Calu3 (cell line): ENCODE results near the gene GUCY1A2. TPM values are rescaled to one million over a fixed set of nuclear protein-coding genes. Genes with fewer than 3 reads are reported as not detected.

Source experiments
- BruUV-seq: library from RNA; stranded (reverse); fragments of 400-500 nt; replicated peaks from 2 replicates; lab custom pipeline; 2021; lab: Mats Ljungman, UMichigan
- CTCF ChIA-PET: fragments of 300-600 bp; sonication (Branson Sonifier 250); formaldehyde crosslinking; loops from one replicate; lab custom pipeline; 2022; ENCODE audit warnings: antibody characterized with exemption; lab: Charles Lee
- DNase-seq: peaks from one replicate; pipeline ENCODE4 v3.0.0; 2022
- H3K27ac Mint-ChIP-seq: one replicate; pipeline ENCODE4 v1.8.0; 2022; ENCODE audit warnings: mixed read lengths; ENCODE audit not compliant: unreplicated experiment
- H3K27me3 Mint-ChIP-seq: one replicate; pipeline ENCODE4 v1.8.0; 2022; ENCODE audit warnings: mixed read lengths; ENCODE audit not compliant: unreplicated experiment
- H3K36me3 Mint-ChIP-seq: one replicate; pipeline ENCODE4 v1.8.0; 2022; ENCODE audit warnings: mild to moderate bottlenecking, moderate library complexity, mixed read lengths; ENCODE audit not compliant: insufficient read depth, unreplicated experiment
- H3K4me1 Mint-ChIP-seq: one replicate; pipeline ENCODE4 v1.8.0; 2022; ENCODE audit warnings: mild to moderate bottlenecking, low read depth, mixed read lengths; ENCODE audit not compliant: unreplicated experiment
- H3K4me3 Mint-ChIP-seq: one replicate; pipeline ENCODE4 v1.8.0; 2022; ENCODE audit warnings: mild to moderate bottlenecking, low read depth, moderate library complexity, mixed read lengths; ENCODE audit not compliant: unreplicated experiment
- H3K9me3 Mint-ChIP-seq: one replicate; pipeline ENCODE4 v1.8.0; 2022; ENCODE audit warnings: low read depth, mixed read lengths; ENCODE audit not compliant: unreplicated experiment
- intact Hi-C: fragments of 100-400 bp; cut with micrococcal nuclease; formaldehyde crosslinking; loops from one replicate; pipeline ENCODE4 v1.10.0; 2022; ENCODE audit not compliant: unreplicated experiment
- total RNA-seq: library from RNA; stranded (reverse); gene quantifications from 2 replicates; pipeline ENCODE4 v1.2.3, GENCODE V29; 2022
- TF ChIP-seq, protein P1 (sequence below): fragments of 200-600 bp; IDR thresholded peaks from one replicate; pipeline ENCODE4 v1.8.0; 2022; ENCODE audit warnings: antibody characterized with exemption; ENCODE audit not compliant: unreplicated experiment

GUCY1A2 gene
- total RNA-seq, 1 experiment from 2014 or later, result not detected

DNA sequence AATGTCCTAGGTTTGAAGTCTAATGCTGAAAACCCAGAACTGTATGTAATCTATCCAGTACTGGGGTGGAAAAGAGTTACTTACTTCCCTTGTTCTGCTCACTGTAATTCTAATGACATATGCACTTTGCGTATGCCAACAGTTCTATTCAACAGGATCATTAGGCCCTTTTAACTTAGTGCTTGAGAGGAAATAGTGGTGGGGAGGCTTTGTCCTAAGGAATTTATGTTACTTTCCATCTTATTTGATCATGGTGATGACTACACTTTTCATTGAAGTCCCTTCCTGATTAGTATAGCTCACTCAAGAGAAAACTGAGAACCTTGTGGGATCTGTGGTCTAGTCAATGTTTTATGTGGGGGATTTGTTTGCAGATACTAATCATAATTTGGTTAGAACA, 348.2 kb downstream of the GUCY1A2 start:
- CTCF ChIA-PET, result no interaction called here
- BruUV-seq, result no TSS peak
- H3K4me1 Mint-ChIP-seq, result no peaks in the 10 kb centered on the region
- DNase-seq, result no peak
- TF ChIP-seq, protein P1, sequence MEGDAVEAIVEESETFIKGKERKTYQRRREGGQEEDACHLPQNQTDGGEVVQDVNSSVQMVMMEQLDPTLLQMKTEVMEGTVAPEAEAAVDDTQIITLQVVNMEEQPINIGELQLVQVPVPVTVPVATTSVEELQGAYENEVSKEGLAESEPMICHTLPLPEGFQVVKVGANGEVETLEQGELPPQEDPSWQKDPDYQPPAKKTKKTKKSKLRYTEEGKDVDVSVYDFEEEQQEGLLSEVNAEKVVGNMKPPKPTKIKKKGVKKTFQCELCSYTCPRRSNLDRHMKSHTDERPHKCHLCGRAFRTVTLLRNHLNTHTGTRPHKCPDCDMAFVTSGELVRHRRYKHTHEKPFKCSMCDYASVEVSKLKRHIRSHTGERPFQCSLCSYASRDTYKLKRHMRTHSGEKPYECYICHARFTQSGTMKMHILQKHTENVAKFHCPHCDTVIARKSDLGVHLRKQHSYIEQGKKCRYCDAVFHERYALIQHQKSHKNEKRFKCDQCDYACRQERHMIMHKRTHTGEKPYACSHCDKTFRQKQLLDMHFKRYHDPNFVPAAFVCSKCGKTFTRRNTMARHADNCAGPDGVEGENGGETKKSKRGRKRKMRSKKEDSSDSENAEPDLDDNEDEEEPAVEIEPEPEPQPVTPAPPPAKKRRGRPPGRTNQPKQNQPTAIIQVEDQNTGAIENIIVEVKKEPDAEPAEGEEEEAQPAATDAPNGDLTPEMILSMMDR, result no peak
- H3K27ac Mint-ChIP-seq, result no peak overlapping the region
- H3K27me3 Mint-ChIP-seq, result no peaks in the 10 kb centered on the region
- no peaks in the 10 kb centered on the region for H3K9me3 Mint-ChIP-seq
- no peak overlapping the region for H3K4me3 Mint-ChIP-seq
- intact Hi-C loops, result no loop called here
- H3K36me3 Mint-ChIP-seq, result no peaks in the 10 kb centered on the region

DNA sequence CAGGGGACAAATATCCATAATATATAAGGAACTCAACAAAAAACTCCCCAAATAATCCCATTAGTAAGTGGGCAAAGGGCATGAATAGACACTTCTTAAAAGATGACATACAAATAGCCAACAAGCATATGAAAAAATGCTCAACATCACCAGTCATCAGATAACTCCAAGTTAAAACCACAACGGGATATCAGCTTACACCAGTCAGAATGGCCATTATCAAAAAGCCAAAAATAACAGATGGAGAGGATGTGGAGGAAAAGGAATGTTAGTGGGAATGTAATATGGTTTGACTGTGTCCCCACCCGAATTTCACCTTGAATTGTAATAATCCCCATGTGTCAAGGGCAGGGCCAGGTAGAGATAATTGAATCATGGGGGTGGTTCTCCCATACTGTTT, 350.1 kb downstream of the GUCY1A2 start:
- TF ChIP-seq, protein P1, result no peak
- H3K9me3 Mint-ChIP-seq, result no peaks in the 10 kb centered on the region
- H3K36me3 Mint-ChIP-seq, result no peaks in the 10 kb centered on the region
- H3K4me3 Mint-ChIP-seq, result no peak overlapping the region
- CTCF ChIA-PET, result no interaction called here
- intact Hi-C loops, result no loop called here
- H3K27ac Mint-ChIP-seq, result no peak overlapping the region
- BruUV-seq, result no TSS peak
- H3K4me1 Mint-ChIP-seq, result no peaks in the 10 kb centered on the region
- no peak for DNase-seq
- no peaks in the 10 kb centered on the region for H3K27me3 Mint-ChIP-seq

DNA sequence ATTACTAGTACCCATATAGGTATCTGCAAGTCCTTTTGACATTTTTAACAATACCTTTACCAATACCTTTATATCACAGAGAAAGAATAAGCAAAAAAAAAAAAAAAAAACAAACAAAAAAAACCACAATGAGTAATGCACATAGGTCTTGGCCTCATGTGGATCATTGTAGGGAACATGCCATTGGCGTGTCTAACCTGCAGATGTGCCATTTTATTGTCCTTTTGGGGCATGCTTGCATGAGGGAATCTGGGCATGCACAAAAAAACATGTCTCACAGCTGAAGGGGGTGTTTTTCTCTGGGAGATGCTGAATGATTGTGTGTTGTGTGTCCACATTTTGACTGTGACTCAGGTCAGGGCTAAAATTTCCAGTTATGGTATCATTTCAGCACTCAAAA, 361.6 kb downstream of the GUCY1A2 start:
- CTCF ChIA-PET, result no interaction called here
- DNase-seq, result no peak
- H3K4me3 Mint-ChIP-seq, result no peak overlapping the region
- H3K27me3 Mint-ChIP-seq, result no peaks in the 10 kb centered on the region
- intact Hi-C loops, result no loop called here
- no peaks in the 10 kb centered on the region for H3K4me1 Mint-ChIP-seq
- TF ChIP-seq, protein P1, result no peak
- H3K9me3 Mint-ChIP-seq, result peaks cover 3% of the 10 kb centered on the region
- BruUV-seq, result no TSS peak
- H3K36me3 Mint-ChIP-seq, result no peaks in the 10 kb centered on the region
- H3K27ac Mint-ChIP-seq, result no peak overlapping the region

DNA sequence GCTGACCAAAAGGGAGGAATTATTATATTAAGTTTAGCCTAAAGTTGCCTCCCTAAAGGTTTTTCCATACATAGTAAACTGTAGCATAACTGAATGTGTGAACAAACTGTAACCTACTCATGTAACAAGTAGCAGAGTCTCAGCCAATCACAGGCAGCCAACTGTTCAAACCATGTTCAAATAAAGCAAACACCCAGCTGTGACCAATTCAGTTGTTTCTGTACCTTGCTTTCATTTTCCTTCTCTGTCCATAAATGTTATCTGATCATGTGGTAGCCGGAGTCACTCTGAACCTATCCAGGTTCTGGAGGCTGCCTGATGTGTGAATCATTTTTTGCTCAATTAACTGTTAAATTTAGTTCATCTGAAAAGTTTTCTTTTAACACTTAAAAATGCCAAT, 373.5 kb downstream of the GUCY1A2 start:
- Mint-ChIP-seq H3K4me3 (no peak overlapping the region), H3K27me3 (no peaks in the 10 kb centered on the region), H3K27ac (no peak overlapping the region), H3K36me3 (no peaks in the 10 kb centered on the region), H3K4me1 (no peaks in the 10 kb centered on the region), H3K9me3 (no peaks in the 10 kb centered on the region)
- TF ChIP-seq, protein P1, result no peak
- CTCF ChIA-PET, result no interaction called here
- DNase-seq, result no peak
- intact Hi-C loops, result no loop called here
- no TSS peak for BruUV-seq
